Pancreas (tissue), 10 donors: ENCODE data around the gene RTKN2. TPM values are rescaled to one million over a fixed set of nuclear protein-coding genes. Genes with fewer than 3 reads are reported as not detected.

Source experiments
- ATAC-seq, 4 donors: fragments of 200-7000 bp; cut with Tn5 transposase; one replicate each; pipeline versions ENCODE4 v1.8.0 to v1.9.1; 2020; ENCODE audit warnings: mild to moderate bottlenecking in 4 of 4, moderate library complexity in 4 of 4
- DNase-seq, 6 donors: peaks; one replicate each; pipeline ENCODE4 v3.0.0-alpha.2; 2020
- FAIRE-seq: peaks from 2 replicates; lab custom pipeline; 2012; peaks lifted over from hg19 to GRCh38; lab: Jason Lieb, UNC
- H3K27ac ChIP-seq, 4 donors: fragments of 200-600 bp; sonication (generic); 1 replicate in 3 of 4; 2 replicates in 1 of 4; pipeline versions ENCODE4 v1.5.0 to v1.8.0; 2020
- H3K27me3 ChIP-seq, 4 donors: fragments of 200-600 bp; one replicate each; pipeline ENCODE4 v1.8.0; 2021
- H3K36me3 ChIP-seq, 3 donors: fragments of 200-600 bp; sonication (generic) in 1 of 3; one replicate each; pipeline versions ENCODE4 v1.5.0 to v1.8.0; 2020 to 2021
- H3K4me1 ChIP-seq, 3 donors: fragments of 200-600 bp; one replicate each; pipeline ENCODE4 v1.8.0; 2021
- H3K4me3 ChIP-seq, 4 donors: fragments of 200-600 bp; sonication (generic) in 2 of 4; one replicate each; pipeline versions ENCODE4 v1.5.0 to v1.8.0; 2020 to 2021
- H3K9me3 ChIP-seq, 4 donors: fragments of 200-600 bp; one replicate each; pipeline ENCODE4 v1.8.0; 2021
- WGBS, 2 donors: extraction: QIAGEN DNeasy Blood & Tissue Kit; methylation state at CpG; one replicate each; pipeline ENCODE4 v1.1.7; 2013; 5-methylcytosine and 5-hydroxymethylcytosine counted together
- intact Hi-C, 3 donors: fragments of 100-400 bp; cut with DNase I; formaldehyde crosslinking; loops; one replicate each; pipeline versions ENCODE4 v1.11.1 to v1.14.2; 2022
- polyA plus RNA-seq, 2 donors: library from polyadenylated mRNA; stranded (reverse); fragments of 200-250 nt; gene quantifications; one replicate each; pipeline ENCODE4 v1.2.3, GENCODE V29; 2013
- total RNA-seq, 6 donors: library from RNA; stranded (reverse); fragmentation: NEBNext Ultra II Directional in 4 of 6; extraction: Animal tissue kit (Norgen Biotek cat#: 25700) in 4 of 6; gene quantifications; one replicate each; pipeline versions ENCODE4 v1.2.1 to v1.2.4, GENCODE V29; 2021 to 2023
- TF ChIP-seq, protein P1 (sequence below), 4 donors: fragments of 200-600 bp; sonication (generic) in 3 of 4; IDR thresholded peaks; one replicate each; pipeline versions ENCODE4 v1.5.0 to v1.8.0; 2021; ENCODE audit warnings: antibody characterized with exemption in 4 of 4
- donor health status: healthy with polysubstance abuse.
- donor health status: DM: no; HTN: no; CAD: no; lungs with moderate emphysema.
- donor health status: DM: no; HTN: no; CAD: no.
- donor health status: control.
- donor health status: control.
- donor health status: Bipolar disorder and iron deficiency.
- donor health status: DM: yes; HTN: yes; CAD: no.
- donor health status: DM: no; HTN: no; CAD: no.
- donor health status: DM: no; HTN: no; CAD: no.
- donor health status: DM: yes; HTN: yes; CAD: no.

Gene RTKN2
- total and polyA plus RNA-seq, 8 donors = 0.04 to 0.31 (median 0.16) TPM; not detected in 1

DNA sequence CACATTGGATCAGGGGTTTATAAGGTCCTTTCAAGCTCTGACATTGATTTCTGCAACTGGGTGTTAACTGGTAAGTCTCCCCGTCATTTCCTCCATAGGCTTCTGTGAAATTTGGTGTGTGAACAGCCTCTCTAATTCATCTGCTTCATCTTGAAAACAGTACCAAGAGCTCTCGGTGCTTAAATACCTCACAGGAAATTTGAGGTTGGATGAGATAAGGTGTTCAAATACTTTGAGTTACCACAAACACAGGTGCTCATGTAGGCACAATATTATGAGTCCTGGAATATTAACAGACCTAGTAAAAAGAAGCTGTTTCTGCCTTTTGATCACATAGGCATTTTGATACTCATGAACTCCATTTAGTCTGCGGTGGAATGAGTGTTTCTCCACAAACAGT is 85.2 kb downstream of the RTKN2 start:
- 39 to 42% methylated on average over 3 of the region's 3 CpGs for WGBS, 2 donors
- H3K9me3 ChIP-seq = no peaks in the 10 kb centered on the region
- H3K4me1 ChIP-seq = no peaks in the 10 kb centered on the region
- no peak overlapping the region for H3K27ac ChIP-seq
- intact Hi-C loops = no loop called here
- no peak for FAIRE-seq
- ATAC-seq = peak in 1 of 4 donors; percentile 44
- DNase-seq = no peak
- no peak overlapping the region for H3K4me3 ChIP-seq
- TF ChIP-seq, protein P1, sequence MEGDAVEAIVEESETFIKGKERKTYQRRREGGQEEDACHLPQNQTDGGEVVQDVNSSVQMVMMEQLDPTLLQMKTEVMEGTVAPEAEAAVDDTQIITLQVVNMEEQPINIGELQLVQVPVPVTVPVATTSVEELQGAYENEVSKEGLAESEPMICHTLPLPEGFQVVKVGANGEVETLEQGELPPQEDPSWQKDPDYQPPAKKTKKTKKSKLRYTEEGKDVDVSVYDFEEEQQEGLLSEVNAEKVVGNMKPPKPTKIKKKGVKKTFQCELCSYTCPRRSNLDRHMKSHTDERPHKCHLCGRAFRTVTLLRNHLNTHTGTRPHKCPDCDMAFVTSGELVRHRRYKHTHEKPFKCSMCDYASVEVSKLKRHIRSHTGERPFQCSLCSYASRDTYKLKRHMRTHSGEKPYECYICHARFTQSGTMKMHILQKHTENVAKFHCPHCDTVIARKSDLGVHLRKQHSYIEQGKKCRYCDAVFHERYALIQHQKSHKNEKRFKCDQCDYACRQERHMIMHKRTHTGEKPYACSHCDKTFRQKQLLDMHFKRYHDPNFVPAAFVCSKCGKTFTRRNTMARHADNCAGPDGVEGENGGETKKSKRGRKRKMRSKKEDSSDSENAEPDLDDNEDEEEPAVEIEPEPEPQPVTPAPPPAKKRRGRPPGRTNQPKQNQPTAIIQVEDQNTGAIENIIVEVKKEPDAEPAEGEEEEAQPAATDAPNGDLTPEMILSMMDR (IDR thresholded peaks at IDR 0.05) = no peak
- H3K36me3 ChIP-seq = no peaks in the 10 kb centered on the region
- no peaks in the 10 kb centered on the region for H3K27me3 ChIP-seq

DNA sequence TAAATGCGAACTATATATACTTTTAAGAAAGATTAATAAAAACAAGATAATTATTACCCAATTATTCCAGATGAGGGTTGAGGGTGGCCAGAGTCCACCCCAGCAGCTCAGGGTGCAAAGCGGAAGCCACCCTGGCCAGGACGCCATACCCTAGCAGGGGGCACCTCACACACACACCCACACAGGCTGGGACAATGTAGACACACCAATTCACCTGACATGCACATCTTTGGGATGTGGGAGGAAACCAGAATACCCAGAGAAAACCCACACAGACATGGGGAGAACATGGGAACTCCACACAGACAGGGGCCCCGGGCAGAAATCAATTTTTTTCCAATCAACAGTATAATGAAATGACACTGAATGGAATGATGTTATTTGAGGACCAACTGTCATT is 86.0 kb downstream of the RTKN2 start:
- Histone ChIP-seq H3K27ac (no peak overlapping the region), H3K4me1 (no peaks in the 10 kb centered on the region), H3K27me3 (no peaks in the 10 kb centered on the region), H3K36me3 (no peaks in the 10 kb centered on the region), H3K4me3 (no peak overlapping the region), H3K9me3 (no peaks in the 10 kb centered on the region)
- WGBS, 2 donors = 95 to 98% methylated on average over 4 of the region's 4 CpGs
- FAIRE-seq = no peak
- no peak for ATAC-seq
- TF ChIP-seq, protein P1 (IDR thresholded peaks at IDR 0.05) = no peak
- no peak for DNase-seq
- intact Hi-C loops = no loop called here

DNA sequence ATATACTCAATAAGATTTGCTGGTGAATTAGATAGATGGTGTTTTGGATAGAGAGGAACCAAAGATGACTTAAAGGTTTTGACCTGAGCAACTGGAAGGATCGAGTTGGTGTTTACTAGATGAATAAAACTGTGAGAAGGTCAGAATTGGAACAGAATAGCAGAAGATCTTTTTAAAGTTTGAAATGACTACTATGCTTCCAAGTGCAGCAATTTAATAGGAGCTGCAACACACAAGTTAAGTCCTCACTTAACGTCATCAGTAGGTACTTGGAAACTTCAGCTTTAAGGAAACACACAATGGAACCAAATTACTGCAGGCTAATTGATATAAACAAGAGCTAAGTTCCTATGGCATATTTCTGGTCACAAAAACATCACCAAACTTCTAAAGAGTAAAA is 86.5 kb downstream of the RTKN2 start:
- ATAC-seq (no peak), DNase-seq (no peak), FAIRE-seq (no peak)
- no peaks in the 10 kb centered on the region for H3K36me3 ChIP-seq
- H3K27ac ChIP-seq = no peak overlapping the region
- 68 to 88% methylated on average over 2 of the region's 2 CpGs for WGBS, 2 donors
- no peaks in the 10 kb centered on the region for H3K27me3 ChIP-seq
- no peaks in the 10 kb centered on the region for H3K9me3 ChIP-seq
- no peaks in the 10 kb centered on the region for H3K4me1 ChIP-seq
- H3K4me3 ChIP-seq = no peak overlapping the region
- TF ChIP-seq, protein P1 (IDR thresholded peaks at IDR 0.05) = no peak
- intact Hi-C loops = no loop called here

DNA sequence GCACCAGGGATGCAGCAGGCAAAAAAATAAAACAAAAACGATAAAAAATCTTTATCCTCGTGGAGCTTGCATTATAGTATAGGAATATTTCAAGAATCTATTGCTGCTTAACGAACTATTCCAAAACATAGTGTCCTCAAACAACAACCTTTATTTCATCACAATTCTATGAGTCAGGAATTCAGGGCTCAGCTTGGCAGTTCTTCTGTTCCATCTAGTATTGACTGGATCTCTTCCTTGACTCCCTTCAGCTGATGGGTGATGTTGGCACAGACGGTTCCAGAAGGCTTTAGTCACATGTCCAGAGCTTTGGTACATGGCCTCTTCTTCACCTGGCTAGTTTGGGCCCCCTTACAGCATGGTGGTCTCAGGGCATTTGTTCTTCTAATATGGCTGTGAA is 88.0 kb downstream of the RTKN2 start:
- DNase-seq = no peak
- Histone ChIP-seq H3K27me3 (no peaks in the 10 kb centered on the region), H3K4me3 (no peak overlapping the region), H3K4me1 (no peaks in the 10 kb centered on the region), H3K36me3 (no peaks in the 10 kb centered on the region), H3K27ac (no peak overlapping the region), H3K9me3 (no peaks in the 10 kb centered on the region)
- no peak for FAIRE-seq
- intact Hi-C loops = no loop called here
- WGBS, 2 donors = 87 to 96% methylated on average over 4 of the region's 4 CpGs
- TF ChIP-seq, protein P1 (IDR thresholded peaks at IDR 0.05) = no peak
- no peak for ATAC-seq

DNA sequence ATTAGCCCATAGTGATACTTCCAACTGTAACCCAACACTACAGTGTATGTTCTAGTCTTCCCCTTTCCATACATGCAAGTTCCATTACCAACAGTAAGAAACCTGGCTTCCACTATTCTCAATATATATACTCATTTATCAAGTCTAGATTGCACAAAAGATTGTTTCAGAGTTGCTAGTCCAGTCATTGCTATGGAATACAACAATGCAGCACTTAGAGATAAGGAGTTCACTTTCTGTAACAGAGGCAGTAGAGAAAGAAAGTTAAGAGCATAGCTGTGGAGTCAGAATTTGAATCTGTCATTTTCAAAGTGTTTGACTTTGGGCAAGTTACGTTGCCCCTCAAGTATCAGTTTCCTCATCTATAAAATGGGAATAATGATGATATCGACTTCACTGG is 90.1 kb downstream of the RTKN2 start:
- 86 to 94% methylated on average over 2 of the region's 2 CpGs for WGBS, 2 donors
- Histone ChIP-seq H3K9me3 (no peaks in the 10 kb centered on the region), H3K4me1 (no peaks in the 10 kb centered on the region), H3K27ac (no peak overlapping the region), H3K4me3 (no peak overlapping the region), H3K27me3 (no peaks in the 10 kb centered on the region), H3K36me3 (no peaks in the 10 kb centered on the region)
- intact Hi-C loops = no loop called here
- FAIRE-seq = no peak
- no peak for DNase-seq
- TF ChIP-seq, protein P1 (IDR thresholded peaks at IDR 0.05) = no peak
- ATAC-seq = no peak
